Measurements from ENCODE around the gene UNC93A.
"Not testable (repeated sequence)": the region's sequence is repeated elsewhere in the genome, so short reads cannot be mapped to it uniquely, and the experiment has no call there.

Gene UNC93A

GRCh38 chr6:167290786-167291622, at the start of gene UNC93A:
Gene UNC93A, plus strand, starts transcription at chr6:167291315. Its CDS starts 175 bp downstream, at chr6:167291490.
- no peak for DNase-seq (ENCODE audit: low read depth)
- H3K4me3 ChIP-seq (ENCODE audit: low read length): no peak within 1 kb of the TSS
- no peak for TF ChIP-seq CTCF (IDR thresholded peaks at IDR 0.05; ENCODE audit: insufficient read depth, low read depth, low read length, missing control alignments)

GRCh38 chr6:167241321-167242134, 49.6 kb upstream of the UNC93A start:
- H3K4me3 ChIP-seq (ENCODE audit: low read length); DNase-seq (ENCODE audit: low read depth): not testable (repeated sequence)

DNA sequence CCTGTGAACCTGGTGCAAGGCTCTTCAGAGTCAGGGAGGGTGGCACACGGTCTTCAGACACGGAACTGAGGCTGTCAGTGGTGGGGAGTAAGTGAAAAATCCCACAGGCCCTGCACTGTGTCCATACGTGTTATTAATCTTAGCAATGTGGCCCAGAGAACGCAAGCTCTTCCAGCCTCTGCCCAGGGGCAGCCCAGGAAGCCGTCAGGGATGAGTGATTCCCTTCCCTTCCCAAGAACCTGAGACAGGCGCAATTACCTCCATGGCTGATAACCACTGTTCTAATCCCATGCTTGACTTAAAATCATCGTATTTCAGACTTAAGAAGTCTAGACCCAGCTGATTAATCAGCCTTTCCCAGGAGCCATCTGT, 49.0 kb upstream of the UNC93A start:
- not testable (repeated sequence) for DNase-seq (ENCODE audit: low read depth); H3K4me3 ChIP-seq (ENCODE audit: low read length)

DNA sequence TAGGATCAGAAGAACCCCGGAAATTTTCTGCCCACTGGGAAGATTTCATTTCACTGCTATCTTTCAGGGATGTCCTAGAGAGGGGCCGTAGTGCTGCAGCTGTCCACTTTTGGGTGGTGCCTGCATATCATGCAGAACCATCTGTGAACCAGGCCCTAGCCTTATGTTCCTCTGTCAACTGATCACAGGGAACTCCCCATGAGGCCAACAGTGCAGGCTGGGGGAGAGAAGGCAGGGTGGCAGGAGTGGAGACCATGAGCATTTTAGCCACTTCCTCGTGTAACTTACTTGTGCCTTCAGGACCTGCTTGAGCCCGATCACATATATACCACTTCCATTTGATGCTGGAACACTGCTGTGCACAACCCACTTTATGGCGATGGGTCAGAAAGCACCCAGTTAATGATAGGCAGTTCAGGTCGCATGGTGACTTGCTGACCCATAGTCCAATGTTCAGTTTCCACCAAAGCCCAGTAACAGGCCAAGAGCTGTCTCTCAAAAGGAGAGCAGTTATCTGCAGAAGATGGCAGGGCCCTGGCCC, 48.5 kb upstream of the UNC93A start:
- not testable (repeated sequence) for H3K4me3 ChIP-seq (ENCODE audit: low read length); DNase-seq (ENCODE audit: low read depth)

DNA sequence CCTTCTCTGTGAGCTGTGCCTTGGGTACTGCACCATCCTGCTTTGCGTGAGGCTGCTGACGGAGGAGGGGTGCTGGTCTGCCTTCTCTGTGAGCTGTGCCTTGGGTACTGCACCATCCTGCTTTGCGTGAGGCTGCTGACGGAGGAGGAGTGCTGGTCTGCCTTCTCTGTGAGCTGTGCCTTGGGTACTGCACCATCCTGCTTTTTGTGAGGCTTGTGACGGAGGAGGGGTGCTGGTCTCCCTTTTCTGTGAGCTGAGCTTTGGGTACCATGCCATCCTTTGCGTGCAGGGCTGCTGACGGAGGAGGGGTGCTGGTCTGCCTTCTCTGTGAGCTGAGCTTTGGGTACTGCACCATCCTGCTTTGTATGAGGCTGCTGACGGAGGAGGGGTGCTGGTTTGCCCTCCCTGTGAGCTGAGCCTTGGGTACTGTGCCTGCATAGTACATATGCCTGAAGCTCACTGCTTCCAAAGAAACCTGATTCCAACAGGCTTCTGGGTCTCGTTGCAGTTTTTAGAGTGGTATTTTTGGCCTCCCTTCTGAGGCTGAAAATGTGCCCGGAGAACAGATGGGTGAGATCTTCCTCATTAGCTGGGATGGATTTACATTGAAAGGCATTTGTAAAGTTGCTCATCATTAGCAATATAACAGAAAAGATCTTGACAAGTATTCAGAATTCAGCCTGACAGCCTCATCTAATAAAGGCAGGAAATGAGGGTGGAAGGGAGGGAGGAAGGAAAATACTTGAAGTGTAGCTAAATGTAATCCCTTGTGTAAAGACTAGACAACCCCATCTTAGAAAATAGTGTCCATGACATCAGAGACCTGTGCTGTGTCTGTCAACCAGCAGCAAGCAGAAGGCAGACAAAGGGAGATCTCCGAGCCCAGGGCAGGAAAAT, 46.8 kb upstream of the UNC93A start:
- no peak for DNase-seq (ENCODE audit: low read depth)
- no peak for TF ChIP-seq CTCF (IDR thresholded peaks at IDR 0.05; ENCODE audit: insufficient read depth, low read depth, low read length, missing control alignments)
- no peak overlapping the region for H3K4me3 ChIP-seq (ENCODE audit: low read length)

GRCh38 chr6:167244991-167245390, 46.1 kb upstream of the UNC93A start:
- no peak overlapping the region for H3K4me3 ChIP-seq (ENCODE audit: low read length)
- no peak for TF ChIP-seq CTCF (IDR thresholded peaks at IDR 0.05; ENCODE audit: insufficient read depth, low read depth, low read length, missing control alignments)
- no peak for DNase-seq (ENCODE audit: low read depth)

GRCh38 chr6:167245591-167245990, 45.5 kb upstream of the UNC93A start:
- no peak overlapping the region for H3K4me3 ChIP-seq (ENCODE audit: low read length)
- no peak for DNase-seq (ENCODE audit: low read depth)
- no peak for TF ChIP-seq CTCF (IDR thresholded peaks at IDR 0.05; ENCODE audit: insufficient read depth, low read depth, low read length, missing control alignments)

Data from epithelial cell of esophagus (primary cell).